ENCODE measurements around the gene COX8C. TPM values are rescaled to one million over a fixed set of nuclear protein-coding genes. Genes with fewer than 3 reads are reported as not detected.

COX8C gene
- total RNA-seq, 2 experiments from 2014 or later, result not detected

GRCh38 chr14:93368996-93369712 is 22.2 kb downstream of the COX8C start:
- Histone ChIP-seq H2AFZ (ENCODE audit: low read length) (peak overlapping the region; percentile 84), H4K20me1 (ENCODE audit: insufficient read depth, low read length) (no peaks in the 10 kb centered on the region), H3K4me2 (ENCODE audit: low read length) (peak overlapping the region; percentile 25), H3K9me3 (ENCODE audit: low read length) (no peaks in the 10 kb centered on the region), H3K4me3 (ENCODE audit: low read depth, low read length, poor library complexity, severe bottlenecking) (no peak overlapping the region), H3K79me2 (ENCODE audit: insufficient read depth, low read depth, low read length) (no peaks in the 10 kb centered on the region), H3K27ac (ENCODE audit: low read depth, low read length, poor library complexity, severe bottlenecking) (no peak overlapping the region), H3K9me2 (ENCODE audit: insufficient read depth, low read length) (no peaks in the 10 kb centered on the region), H3K4me1 (ENCODE audit: insufficient read depth, low read length, poor library complexity, severe bottlenecking) (peaks cover 17% of the 10 kb centered on the region), H3K36me3 (ENCODE audit: insufficient read depth, low read length) (no peaks in the 10 kb centered on the region)
- TF ChIP-seq CTCF (conservative IDR thresholded peaks at IDR 0.05; ENCODE audit: low read length), result no peak
- no peak for TF ChIP-seq EZH2phosphoT487 (IDR thresholded peaks at IDR 0.05; ENCODE audit: borderline replicate concordance, low read depth, low read length)
- intact Hi-C loops (cut with micrococcal nuclease; ENCODE audit: unreplicated experiment), result no loop called here
- DNase-seq (ENCODE audit: low spot score), result no peak
- no TSS peak for BruUV-seq (replicated peaks)
- ChIA-PET CTCF (ENCODE audit: unreplicated experiment) (no interaction called here), POLR2A (no interaction called here)

GRCh38 chr14:93369713-93370266 is 22.8 kb downstream of the COX8C start:
- Histone ChIP-seq H3K4me1 (ENCODE audit: insufficient read depth, low read length, poor library complexity, severe bottlenecking) (peaks cover 17% of the 10 kb centered on the region), H3K4me3 (ENCODE audit: low read depth, low read length, poor library complexity, severe bottlenecking) (no peak overlapping the region), H3K36me3 (ENCODE audit: insufficient read depth, low read length) (no peaks in the 10 kb centered on the region), H3K9me3 (ENCODE audit: low read length) (no peaks in the 10 kb centered on the region), H2AFZ (ENCODE audit: low read length) (peak overlapping the region; percentile 84), H3K27ac (ENCODE audit: low read depth, low read length, poor library complexity, severe bottlenecking) (no peak overlapping the region), H3K79me2 (ENCODE audit: insufficient read depth, low read depth, low read length) (no peaks in the 10 kb centered on the region), H3K9me2 (ENCODE audit: insufficient read depth, low read length) (no peaks in the 10 kb centered on the region), H3K4me2 (ENCODE audit: low read length) (peak overlapping the region; percentile 25), H4K20me1 (ENCODE audit: insufficient read depth, low read length) (no peaks in the 10 kb centered on the region)
- BruUV-seq (replicated peaks), result no TSS peak
- DNase-seq (ENCODE audit: low spot score), result peak; percentile 34
- no peak for TF ChIP-seq CTCF (conservative IDR thresholded peaks at IDR 0.05; ENCODE audit: low read length)
- no peak for TF ChIP-seq EZH2phosphoT487 (IDR thresholded peaks at IDR 0.05; ENCODE audit: borderline replicate concordance, low read depth, low read length)
- ChIA-PET POLR2A (no interaction called here), CTCF (ENCODE audit: unreplicated experiment) (no interaction called here)
- intact Hi-C loops (cut with micrococcal nuclease; ENCODE audit: unreplicated experiment), result no loop called here

- DNase-seq (ENCODE audit: low spot score), result peak; percentile 79
- Histone ChIP-seq H3K79me2 (ENCODE audit: insufficient read depth, low read depth, low read length) (no peaks in the 10 kb centered on the region), H3K4me2 (ENCODE audit: low read length) (peak overlapping the region; percentile 24; the same call in 1 of the 2 replicates), H4K20me1 (ENCODE audit: insufficient read depth, low read length) (no peaks in the 10 kb centered on the region), H3K27ac (ENCODE audit: low read depth, low read length, poor library complexity, severe bottlenecking) (no peak overlapping the region), H2AFZ (ENCODE audit: low read length) (peak overlapping the region; percentile 70), H3K4me1 (ENCODE audit: insufficient read depth, low read length, poor library complexity, severe bottlenecking) (peaks cover 12% of the 10 kb centered on the region), H3K4me3 (ENCODE audit: low read depth, low read length, poor library complexity, severe bottlenecking) (no peak overlapping the region), H3K36me3 (ENCODE audit: insufficient read depth, low read length) (no peaks in the 10 kb centered on the region), H3K9me3 (ENCODE audit: low read length) (no peaks in the 10 kb centered on the region), H3K9me2 (ENCODE audit: insufficient read depth, low read length) (no peaks in the 10 kb centered on the region)
- no peak for TF ChIP-seq CTCF (conservative IDR thresholded peaks at IDR 0.05; ENCODE audit: low read length)
- no peak for TF ChIP-seq EZH2phosphoT487 (IDR thresholded peaks at IDR 0.05; ENCODE audit: borderline replicate concordance, low read depth, low read length)
- CTCF ChIA-PET (ENCODE audit: unreplicated experiment), result no interaction called here
- intact Hi-C loops (cut with micrococcal nuclease; ENCODE audit: unreplicated experiment), result no loop called here
- BruUV-seq (replicated peaks), result no TSS peak
- POLR2A ChIA-PET, result interaction anchor here (1.0 kb wide), 1 partner anchor 12 kb away, joined by 3 read pairs; no protein-coding TSS in a partner anchor
Measured at GRCh38 chr14:93375673-93376156, 28.7 kb downstream of the COX8C start.
